GM18951 (cell line): ENCODE results near the gene NCK2.
"Not testable (repeated sequence)": the region's sequence is repeated elsewhere in the genome, so short reads cannot be mapped to it uniquely, and the experiment has no call there.

Experiments used
- POLR2A ChIP-seq: IDR thresholded peaks from 4 replicates; pipeline ENCODE4 v1.6.1; 2011; ENCODE audit warnings: mild to moderate bottlenecking; ENCODE audit not compliant: insufficient read length, insufficient read depth; ENCODE audit errors: extremely low read depth
- in situ Hi-C: fragments of 300-500 bp; cut with MboI; formaldehyde crosslinking; loops from one replicate; pipeline ENCODE4 v1.12.0; 2022; ENCODE audit warnings: low sequenced_read_pairs, mixed read lengths, inconsistent platforms; ENCODE audit not compliant: unreplicated experiment

Gene NCK2

DNA sequence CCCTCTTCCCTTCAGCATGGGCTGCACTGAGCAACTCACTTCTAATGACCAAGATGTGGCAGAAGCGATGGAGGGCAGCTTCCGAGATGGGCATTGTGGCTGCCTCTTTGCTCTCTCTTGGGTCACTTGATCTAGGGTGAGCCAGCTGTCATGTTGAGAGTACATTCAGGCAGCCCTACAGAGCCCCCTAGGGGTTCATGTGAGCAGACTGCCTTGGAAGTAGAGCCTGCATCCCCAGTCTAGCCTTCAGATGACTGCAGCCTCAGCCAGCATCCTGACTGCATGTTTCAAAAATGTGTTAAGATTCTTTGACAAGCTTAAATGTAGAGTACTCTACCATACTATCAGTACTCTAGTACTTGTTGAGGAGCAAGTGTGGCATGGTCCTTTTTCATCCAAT lies 143.9 kb downstream of the NCK2 start:
- in situ Hi-C loops, result no loop called here
- no peak for TF ChIP-seq POLR2A

DNA sequence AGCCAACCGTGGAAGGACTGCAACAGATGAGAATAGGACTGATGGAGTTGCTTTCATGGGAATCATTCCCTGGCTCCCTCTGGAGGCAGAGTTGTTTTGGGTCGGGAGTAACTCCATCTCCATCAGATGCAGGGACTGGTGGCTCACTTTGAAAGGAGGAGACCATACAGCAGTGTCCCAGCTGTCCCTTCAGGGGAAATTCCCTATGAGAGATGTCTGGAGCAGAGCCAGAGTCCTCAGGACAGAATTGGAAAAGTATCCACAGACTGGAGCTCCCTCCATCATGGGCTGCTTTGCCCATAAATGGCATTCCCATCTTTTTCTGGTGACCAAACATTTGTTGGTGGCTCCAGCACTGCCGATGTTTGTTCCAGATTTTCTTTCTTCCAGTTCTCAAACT lies 144.3 kb downstream of the NCK2 start:
- in situ Hi-C loops, result no loop called here
- no peak for TF ChIP-seq POLR2A

DNA sequence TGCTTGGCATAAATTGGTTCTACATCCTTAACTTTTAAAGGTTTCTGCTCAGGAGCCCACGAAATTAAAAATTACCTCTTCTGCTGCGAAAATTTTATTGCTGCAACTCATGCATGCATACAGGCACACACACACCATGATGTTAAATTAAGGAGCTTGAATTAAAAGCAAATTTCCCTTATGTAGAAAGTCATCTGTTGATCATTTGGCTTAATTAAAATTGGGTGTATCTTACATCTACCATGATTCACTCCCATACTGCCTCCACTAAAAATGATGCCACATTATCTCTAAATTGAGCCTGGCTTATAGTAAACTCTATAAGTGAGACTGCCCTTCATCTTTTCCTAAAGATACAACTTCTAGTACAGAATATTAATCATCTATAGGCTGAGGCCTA lies 145.4 kb downstream of the NCK2 start:
- TF ChIP-seq POLR2A, result no peak
- in situ Hi-C loops, result no loop called here

DNA sequence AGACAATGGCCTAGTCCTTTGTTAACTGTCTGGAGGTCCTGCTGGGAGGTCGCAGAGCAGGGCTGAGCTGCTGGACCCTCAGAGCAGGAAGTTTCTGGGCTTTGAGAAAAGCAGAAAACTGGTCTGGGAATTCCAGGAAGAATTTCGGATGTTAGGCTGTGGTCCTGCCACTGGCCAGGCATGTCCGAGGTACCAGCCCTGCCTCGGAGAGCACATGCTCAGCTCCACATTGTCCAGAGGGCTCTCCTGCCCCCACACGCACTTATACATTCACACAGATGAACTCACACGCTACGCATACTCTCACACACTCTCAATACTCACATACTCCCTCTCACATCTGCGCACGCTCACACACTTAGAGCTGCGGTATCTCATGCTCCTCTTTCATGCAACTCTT lies 146.1 kb downstream of the NCK2 start:
- in situ Hi-C loops, result no loop called here
- TF ChIP-seq POLR2A, result no peak

- TF ChIP-seq POLR2A, result no peak
- in situ Hi-C loops, result no loop called here
These were observed 148.6 kb downstream of the NCK2 start for GRCh38 chr2:105893011-105893995.

GRCh38 chr2:105894327-105894944 lies 149.7 kb downstream of the NCK2 start:
- in situ Hi-C loops, result no loop called here
- no peak for TF ChIP-seq POLR2A

DNA sequence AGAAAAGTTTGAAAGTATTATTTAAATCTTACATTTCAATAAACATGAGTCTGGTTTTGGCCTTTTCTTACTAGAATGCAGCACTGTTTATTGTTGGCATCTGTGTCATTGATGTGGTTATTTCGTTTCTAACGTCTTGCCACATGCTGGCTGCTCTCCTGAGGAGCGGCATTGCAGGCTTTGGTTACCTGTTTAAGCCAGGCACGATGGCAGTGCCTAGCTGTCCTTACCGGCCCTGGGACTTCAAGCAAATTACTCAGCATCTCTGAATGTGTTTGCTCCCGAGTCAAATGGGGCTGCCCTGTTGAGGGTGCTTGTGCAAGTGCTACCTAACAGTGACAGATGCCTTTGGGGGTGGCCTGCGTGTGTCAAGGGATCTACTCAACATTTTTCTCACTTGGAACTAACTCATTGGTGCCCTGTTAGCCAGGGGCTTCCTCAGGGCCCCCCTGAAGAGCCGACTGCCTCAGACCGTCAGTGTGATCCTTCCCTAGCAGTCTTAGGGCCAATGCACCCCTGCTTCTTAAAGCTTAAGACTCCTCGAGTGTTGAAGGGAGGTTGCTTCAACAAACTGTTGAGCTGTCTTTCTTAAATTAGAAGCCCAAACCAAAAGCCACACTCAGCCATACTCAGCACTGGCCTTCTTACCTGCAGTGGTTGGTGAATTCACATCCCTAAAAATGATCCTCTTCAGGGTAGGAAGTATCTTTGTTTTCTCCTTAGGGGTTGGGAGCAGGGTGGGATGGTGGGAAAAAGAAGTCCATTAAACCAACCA lies 151.5 kb downstream of the NCK2 start:
- in situ Hi-C loops, result no loop called here
- no peak for TF ChIP-seq POLR2A

GRCh38 chr2:105896765-105897163 lies 152.1 kb downstream of the NCK2 start:
- in situ Hi-C loops, result no loop called here
- no peak for TF ChIP-seq POLR2A

GRCh38 chr2:105897694-105898093 lies 153.0 kb downstream of the NCK2 start:
- in situ Hi-C loops, result not testable (repeated sequence)

DNA sequence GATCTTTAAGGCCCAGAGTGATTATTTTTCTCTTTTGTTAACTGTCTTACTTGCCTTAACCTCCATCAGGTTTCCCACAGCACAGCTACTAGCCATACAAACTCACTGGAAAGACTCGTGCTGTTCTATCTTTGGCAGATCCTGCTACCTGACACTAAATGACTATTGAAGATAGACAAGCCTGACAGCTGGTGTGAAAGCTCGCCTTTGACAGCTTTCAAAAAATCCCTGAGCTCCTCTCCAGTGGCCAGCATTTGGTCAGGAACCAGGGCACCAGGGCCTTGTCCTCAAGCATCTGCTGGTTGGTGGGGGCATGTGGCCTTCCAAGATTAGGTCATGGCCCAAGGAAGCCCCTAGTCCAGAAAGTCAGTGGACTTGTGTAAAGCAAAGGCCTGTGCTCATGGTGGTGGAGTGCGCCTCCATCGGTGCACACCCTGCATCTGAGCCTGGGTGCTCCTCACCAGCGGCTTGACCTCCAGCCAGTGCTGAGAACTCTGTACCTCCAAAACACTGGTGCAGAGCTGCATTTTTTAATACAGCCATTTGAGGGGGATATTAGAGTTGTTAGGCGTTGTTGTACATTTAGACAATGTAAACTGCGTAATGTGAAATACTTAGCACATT lies 158.5 kb downstream of the NCK2 start:
- TF ChIP-seq POLR2A, result no peak
- in situ Hi-C loops, result no loop called here

- in situ Hi-C loops, result no loop called here
- no peak for TF ChIP-seq POLR2A
These were observed 160.2 kb downstream of the NCK2 start for GRCh38 chr2:105904938-105905337.

DNA sequence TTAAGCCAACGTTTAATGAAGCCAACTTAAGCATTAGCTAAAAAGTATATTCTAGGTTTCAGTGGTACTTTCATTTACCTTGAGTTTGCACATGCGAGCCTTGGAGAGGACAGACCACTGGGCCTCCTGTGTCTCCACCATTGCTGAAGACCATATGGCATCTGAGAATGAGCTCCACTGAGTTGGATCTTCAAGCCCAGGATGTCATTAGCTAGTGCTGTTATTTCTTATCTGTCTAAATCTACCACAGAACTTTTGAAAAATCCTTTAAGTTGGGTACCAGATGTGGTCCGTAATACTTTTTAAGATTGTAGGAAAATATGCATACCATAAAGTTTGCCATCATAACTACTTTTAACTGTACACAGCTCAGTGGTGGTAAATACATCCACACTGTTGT lies 161.8 kb downstream of the NCK2 start:
- in situ Hi-C loops, result no loop called here
- no peak for TF ChIP-seq POLR2A

DNA sequence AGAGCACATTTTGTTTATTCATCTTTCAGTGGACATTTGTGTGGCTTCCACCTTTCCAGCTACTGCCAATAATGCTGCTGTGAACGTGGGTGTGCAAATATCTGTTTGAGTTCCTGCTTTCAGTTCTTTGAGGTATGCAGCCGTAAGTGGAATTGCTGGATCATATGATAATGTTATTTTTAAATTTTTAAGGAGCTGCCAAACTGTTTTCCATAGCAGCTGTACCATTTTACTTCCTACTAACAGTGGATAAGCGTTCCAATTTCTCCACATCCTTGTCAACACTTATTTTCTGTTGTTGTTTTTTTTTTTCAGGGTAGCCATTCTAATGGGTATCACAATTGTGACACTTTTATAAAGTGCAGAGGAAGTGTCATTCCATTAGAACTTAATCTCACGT lies 162.5 kb downstream of the NCK2 start:
- TF ChIP-seq POLR2A, result no peak
- in situ Hi-C loops, result no loop called here
